Body of pancreas (tissue), 4 donors: ENCODE measurements around the gene MPC1. TPM values are rescaled to one million over a fixed set of nuclear protein-coding genes. Genes with fewer than 3 reads are reported as not detected.
"Not testable (repeated sequence)": the region's sequence is repeated elsewhere in the genome, so short reads cannot be mapped to it uniquely, and the experiment has no call there.

Experiments used
- ATAC-seq: fragments of 150-250 bp; one replicate; pipeline ENCODE4 v1.9.1; 2016
- DNase-seq, 4 donors: peaks; one replicate each; pipeline ENCODE4 v3.0.0-alpha.2; 2019
- H3K27ac ChIP-seq, 4 donors: fragments of 200-600 bp; sonication (generic); 1 replicate in 3 of 4; 2 replicates in 1 of 4; pipeline versions ENCODE4 v1.5.1 to v1.6.1; 2016 to 2019; ENCODE audit warnings: mild to moderate bottlenecking in 1 of 4, mixed read lengths in 1 of 4, moderate library complexity in 1 of 4
- H3K27me3 ChIP-seq, 2 donors: fragments of 200-600 bp; sonication (generic); one replicate each; pipeline ENCODE4 v1.6.0; 2016; ENCODE audit warnings: mild to moderate bottlenecking in 1 of 2
- H3K36me3 ChIP-seq, 2 donors: fragments of 200-600 bp; sonication (generic); replicated peaks in 1 of 2; 2 replicates each; pipeline ENCODE4 v1.5.1; 2016; ENCODE audit warnings: low read depth in 2 of 2; ENCODE audit not compliant: insufficient read depth in 1 of 2
- H3K4me1 ChIP-seq: fragments of 200-600 bp; sonication (generic); one replicate; pipeline ENCODE4 v1.6.0; 2016
- H3K4me3 ChIP-seq, 2 donors: fragments of 200-600 bp; sonication (generic); 1 replicate in 1 of 2; 2 replicates in 1 of 2; pipeline ENCODE4 v1.5.1; 2016 to 2019
- H3K9me3 ChIP-seq, 3 donors: fragments of 200-600 bp; sonication (generic); 1 replicate in 2 of 3; 2 replicates in 1 of 3; pipeline ENCODE4 v1.5.1; 2016
- CTCF ChIP-seq, 7 experiments: fragments of 450-650 bp in 4 of 7; fragments of 200-600 bp in 3 of 7; sonication (generic) in 3 of 7; IDR thresholded peaks; one replicate each; pipeline ENCODE4 v1.5.1; 2016 to 2019; ENCODE audit warnings: antibody characterized with exemption in 7 of 7
- POLR2A ChIP-seq, 3 donors: fragments of 450-650 bp; IDR thresholded peaks; one replicate each; pipeline ENCODE4 v1.6.1; 2016; ENCODE audit warnings: antibody characterized with exemption in 3 of 3, mild to moderate bottlenecking in 2 of 3
- WGBS, 2 donors: methylation state at CpG; one replicate each; pipeline ENCODE4 v1.1.5; 2017; 5-methylcytosine and 5-hydroxymethylcytosine counted together
- intact Hi-C: fragments of 100-400 bp; cut with DNase I; formaldehyde crosslinking; loops from one replicate; pipeline ENCODE4 v1.15.1; 2023
- total RNA-seq, 2 donors: library from RNA; depleted of rRNA; stranded (reverse); fragments of >200 nt; gene quantifications; one replicate each; pipeline ENCODE4 v1.1.0, GENCODE V29; 2016

MPC1 gene
- total RNA-seq, 2 donors from 2014 or later = 20.8 to 25.4 TPM

GRCh38 chr6:166364456-166364855, 18.3 kb downstream of the MPC1 start:
- intact Hi-C loops = no loop called here
- 87 to 90% methylated on average over 7 of the region's 7 CpGs for WGBS, 2 donors
- H3K9me3 ChIP-seq = no peaks in the 10 kb centered on the region
- H3K36me3 ChIP-seq = peaks cover 0 to 10% of the 10 kb centered on the region in 2 donors
- H3K27me3 ChIP-seq = no peaks in the 10 kb centered on the region
- ATAC-seq = no peak
- no peak overlapping the region for H3K4me3 ChIP-seq
- no peaks in the 10 kb centered on the region for H3K4me1 ChIP-seq
- no peak overlapping the region for H3K27ac ChIP-seq
- DNase-seq = no peak
- TF ChIP-seq POLR2A (IDR thresholded peaks at IDR 0.05) (no peak), CTCF (IDR thresholded peaks at IDR 0.05) (no peak)

- H3K4me3 ChIP-seq, H3K27ac ChIP-seq, H3K27me3 ChIP-seq, H3K9me3 ChIP-seq, intact Hi-C loops, H3K36me3 ChIP-seq, DNase-seq, H3K4me1 ChIP-seq, ATAC-seq: not testable (repeated sequence)
- 94 to 95% methylated on average over 4 of the region's 4 CpGs for WGBS, 2 donors
Measured at GRCh38 chr6:166362427-166362826, 20.3 kb downstream of the MPC1 start.

- Histone ChIP-seq H3K4me1 (no peaks in the 10 kb centered on the region), H3K27me3 (no peaks in the 10 kb centered on the region), H3K36me3 (peaks cover 0 to 7% of the 10 kb centered on the region in 2 donors), H3K4me3 (no peak overlapping the region), H3K27ac (no peak overlapping the region), H3K9me3 (no peaks in the 10 kb centered on the region)
- intact Hi-C loops = no loop called here
- TF ChIP-seq CTCF (IDR thresholded peaks at IDR 0.05) = no peak
- TF ChIP-seq POLR2A (IDR thresholded peaks at IDR 0.05) = no peak
- ATAC-seq (no peak), DNase-seq (peak in 1 of 4 donors; percentile 37)
- WGBS, 2 donors = 66 to 97% methylated on average over 3 of the region's 3 CpGs
Measured at GRCh38 chr6:166361077-166361429, 21.7 kb downstream of the MPC1 start.

- Histone ChIP-seq H3K27me3 (no peaks in the 10 kb centered on the region), H3K9me3 (no peaks in the 10 kb centered on the region), H3K4me3 (no peak overlapping the region), H3K27ac (no peak overlapping the region), H3K36me3 (peaks cover 0 to 7% of the 10 kb centered on the region in 2 donors), H3K4me1 (no peaks in the 10 kb centered on the region)
- no peak for TF ChIP-seq CTCF (IDR thresholded peaks at IDR 0.05)
- no peak for TF ChIP-seq POLR2A (IDR thresholded peaks at IDR 0.05)
- intact Hi-C loops = no loop called here
- ATAC-seq (no peak), DNase-seq (no peak)
- WGBS, 2 donors = 72 to 82% methylated on average over 8 of the region's 8 CpGs
Measured at GRCh38 chr6:166360243-166361076, 22.3 kb downstream of the MPC1 start.

- H3K27me3 ChIP-seq = no peaks in the 10 kb centered on the region
- DNase-seq = no peak
- peaks cover 6% of the 10 kb centered on the region for H3K4me1 ChIP-seq
- no peak overlapping the region for H3K27ac ChIP-seq
- no peaks in the 10 kb centered on the region for H3K36me3 ChIP-seq
- no peak overlapping the region for H3K4me3 ChIP-seq
- H3K9me3 ChIP-seq = no peaks in the 10 kb centered on the region
- WGBS, 2 donors = 68 to 78% methylated on average over 5 of the region's 5 CpGs
- ATAC-seq = no peak
- intact Hi-C loops = no loop called here
- TF ChIP-seq POLR2A (IDR thresholded peaks at IDR 0.05) (no peak), CTCF (IDR thresholded peaks at IDR 0.05) (no peak)
Measured at GRCh38 chr6:166355552-166355951, 27.2 kb downstream of the MPC1 start.
